ENCODE data around the gene LTB4R.

LTB4R gene

GRCh38 chr14:24290746-24291145 lies 20.6 kb upstream of the LTB4R start:
- Histone ChIP-seq H3K4me2 (ENCODE audit: low read length) (no peak overlapping the region), H3K36me3 (ENCODE audit: control insufficient read depth in 1 of 2, insufficient read depth in 2 of 2, low read length in 2 of 2) (peaks cover 32 to 39% of the 10 kb centered on the region in 2 experiments), H3K23ac (ENCODE audit: low read length) (no peak overlapping the region), H2BK5ac (ENCODE audit: low read depth, low read length, poor library complexity) (no peak overlapping the region), H3K4me1 (ENCODE audit: control insufficient read depth in 1 of 2, insufficient read depth in 2 of 2, low read length in 2 of 2) (no peaks in the 10 kb centered on the region), H3K4me3 (ENCODE audit: low read depth, low read length) (no peak overlapping the region), H3K79me2 (ENCODE audit: control insufficient read depth, insufficient read depth, low read length, poor library complexity) (no peaks in the 10 kb centered on the region), H4K12ac (ENCODE audit: low read depth, low read length) (peak overlapping the region; percentile 38), H4K91ac (ENCODE audit: low read depth, low read length) (no peak overlapping the region), H4K8ac (ENCODE audit: low read depth, low read length) (no peak overlapping the region), H2BK120ac (ENCODE audit: insufficient read depth, low read length, poor library complexity) (no peak overlapping the region), H3K14ac (ENCODE audit: low read length) (no peak overlapping the region), H3K9ac (ENCODE audit: low read length) (no peak overlapping the region), H3K9me3 (ENCODE audit: insufficient read depth, low read depth, low read length) (no peaks in the 10 kb centered on the region), H2AK5ac (ENCODE audit: low read length) (no peak overlapping the region), H3K18ac (ENCODE audit: low read length) (no peak overlapping the region), H3K27me3 (ENCODE audit: insufficient read depth, low read length) (no peaks in the 10 kb centered on the region), H2AFZ (ENCODE audit: insufficient read depth, low read length, poor library complexity) (no peak overlapping the region), H2BK12ac (ENCODE audit: low read length) (no peak overlapping the region), H3K4ac (ENCODE audit: low read depth, low read length) (no peak overlapping the region), H3K27ac (ENCODE audit: low read depth, low read length) (no peak overlapping the region), H3K79me1 (ENCODE audit: low read length) (no peaks in the 10 kb centered on the region)
- no CpG with 5 or more reads among the region's 9 CpGs for WGBS (ENCODE audit: extremely low coverage, insufficient coverage, insufficient read length)
- DNase-seq = no peak

- no peak overlapping the region for H3K4ac ChIP-seq (ENCODE audit: low read depth, low read length)
- H3K23ac ChIP-seq (ENCODE audit: low read length) = no peak overlapping the region
- no peak overlapping the region for H3K9ac ChIP-seq (ENCODE audit: low read length)
- no peak overlapping the region for H2AK5ac ChIP-seq (ENCODE audit: low read length)
- no peak overlapping the region for H4K12ac ChIP-seq (ENCODE audit: low read depth, low read length)
- peaks cover 38 to 46% of the 10 kb centered on the region in 2 experiments for H3K36me3 ChIP-seq (ENCODE audit: control insufficient read depth in 1 of 2, insufficient read depth in 2 of 2, low read length in 2 of 2)
- H3K79me1 ChIP-seq (ENCODE audit: low read length) = no peaks in the 10 kb centered on the region
- no peak overlapping the region for H3K14ac ChIP-seq (ENCODE audit: low read length)
- H4K8ac ChIP-seq (ENCODE audit: low read depth, low read length) = no peak overlapping the region
- WGBS (ENCODE audit: extremely low coverage, insufficient coverage, insufficient read length) = no CpG with 5 or more reads among the region's 3 CpGs
- H4K91ac ChIP-seq (ENCODE audit: low read depth, low read length) = no peak overlapping the region
- H3K27me3 ChIP-seq (ENCODE audit: insufficient read depth, low read length) = no peaks in the 10 kb centered on the region
- no peak overlapping the region for H2BK12ac ChIP-seq (ENCODE audit: low read length)
- no peak overlapping the region for H3K4me2 ChIP-seq (ENCODE audit: low read length)
- H2BK5ac ChIP-seq (ENCODE audit: low read depth, low read length, poor library complexity) = no peak overlapping the region
- no peak overlapping the region for H2BK120ac ChIP-seq (ENCODE audit: insufficient read depth, low read length, poor library complexity)
- H3K27ac ChIP-seq (ENCODE audit: low read depth, low read length) = no peak overlapping the region
- no peak for DNase-seq
- no peaks in the 10 kb centered on the region for H3K9me3 ChIP-seq (ENCODE audit: insufficient read depth, low read depth, low read length)
- H3K4me1 ChIP-seq (ENCODE audit: control insufficient read depth in 1 of 2, insufficient read depth in 2 of 2, low read length in 2 of 2) = peaks cover under 1 to 2% of the 10 kb centered on the region in 2 experiments
- no peaks in the 10 kb centered on the region for H3K79me2 ChIP-seq (ENCODE audit: control insufficient read depth, insufficient read depth, low read length, poor library complexity)
- H3K4me3 ChIP-seq (ENCODE audit: low read depth, low read length) = no peak overlapping the region
- H3K18ac ChIP-seq (ENCODE audit: low read length) = no peak overlapping the region
- H2AFZ ChIP-seq (ENCODE audit: insufficient read depth, low read length, poor library complexity) = no peak overlapping the region
These were observed 19.7 kb upstream of the LTB4R start for GRCh38 chr14:24291446-24292117.

GRCh38 chr14:24292118-24292807 lies 19.0 kb upstream of the LTB4R start:
- Histone ChIP-seq H2BK12ac (ENCODE audit: low read length) (no peak overlapping the region), H3K27me3 (ENCODE audit: insufficient read depth, low read length) (no peaks in the 10 kb centered on the region), H3K18ac (ENCODE audit: low read length) (no peak overlapping the region), H3K4me3 (ENCODE audit: low read depth, low read length) (no peak overlapping the region), H3K4me2 (ENCODE audit: low read length) (no peak overlapping the region), H3K4me1 (ENCODE audit: control insufficient read depth in 1 of 2, insufficient read depth in 2 of 2, low read length in 2 of 2) (peaks cover 2 to 3% of the 10 kb centered on the region in 2 experiments), H3K36me3 (ENCODE audit: control insufficient read depth in 1 of 2, insufficient read depth in 2 of 2, low read length in 2 of 2) (peaks cover 39 to 46% of the 10 kb centered on the region in 2 experiments), H3K9me3 (ENCODE audit: insufficient read depth, low read depth, low read length) (no peaks in the 10 kb centered on the region), H3K4ac (ENCODE audit: low read depth, low read length) (no peak overlapping the region), H3K23ac (ENCODE audit: low read length) (no peak overlapping the region), H3K9ac (ENCODE audit: low read length) (no peak overlapping the region), H3K79me1 (ENCODE audit: low read length) (no peaks in the 10 kb centered on the region), H4K8ac (ENCODE audit: low read depth, low read length) (no peak overlapping the region), H2AK5ac (ENCODE audit: low read length) (no peak overlapping the region), H3K14ac (ENCODE audit: low read length) (no peak overlapping the region), H2BK120ac (ENCODE audit: insufficient read depth, low read length, poor library complexity) (no peak overlapping the region), H3K79me2 (ENCODE audit: control insufficient read depth, insufficient read depth, low read length, poor library complexity) (no peaks in the 10 kb centered on the region), H2BK5ac (ENCODE audit: low read depth, low read length, poor library complexity) (no peak overlapping the region), H4K91ac (ENCODE audit: low read depth, low read length) (no peak overlapping the region), H3K27ac (ENCODE audit: low read depth, low read length) (no peak overlapping the region), H2AFZ (ENCODE audit: insufficient read depth, low read length, poor library complexity) (no peak overlapping the region), H4K12ac (ENCODE audit: low read depth, low read length) (no peak overlapping the region)
- no peak for DNase-seq
- no CpG with 5 or more reads among the region's 11 CpGs for WGBS (ENCODE audit: extremely low coverage, insufficient coverage, insufficient read length)

- H2BK120ac ChIP-seq (ENCODE audit: insufficient read depth, low read length, poor library complexity) = no peak overlapping the region
- no peak for DNase-seq
These were observed 17.8 kb upstream of the LTB4R start for GRCh38 chr14:24293525-24293924.

More at GRCh38 chr14:24293525-24293924, 17.8 kb upstream of the LTB4R start:
- Histone ChIP-seq H3K4me1 (ENCODE audit: control insufficient read depth in 1 of 2, insufficient read depth in 2 of 2, low read length in 2 of 2) (peaks cover 2 to 3% of the 10 kb centered on the region in 2 experiments), H3K23ac (ENCODE audit: low read length) (no peak overlapping the region), H2AK5ac (ENCODE audit: low read length) (no peak overlapping the region), H3K27me3 (ENCODE audit: insufficient read depth, low read length) (no peaks in the 10 kb centered on the region), H3K9ac (ENCODE audit: low read length) (no peak overlapping the region), H3K14ac (ENCODE audit: low read length) (no peak overlapping the region), H3K4me2 (ENCODE audit: low read length) (no peak overlapping the region), H3K27ac (ENCODE audit: low read depth, low read length) (no peak overlapping the region), H4K8ac (ENCODE audit: low read depth, low read length) (no peak overlapping the region), H2AFZ (ENCODE audit: insufficient read depth, low read length, poor library complexity) (no peak overlapping the region), H3K79me1 (ENCODE audit: low read length) (no peaks in the 10 kb centered on the region), H4K12ac (ENCODE audit: low read depth, low read length) (no peak overlapping the region), H3K79me2 (ENCODE audit: control insufficient read depth, insufficient read depth, low read length, poor library complexity) (no peaks in the 10 kb centered on the region), H3K4ac (ENCODE audit: low read depth, low read length) (no peak overlapping the region), H2BK5ac (ENCODE audit: low read depth, low read length, poor library complexity) (no peak overlapping the region), H3K4me3 (ENCODE audit: low read depth, low read length) (no peak overlapping the region), H3K9me3 (ENCODE audit: insufficient read depth, low read depth, low read length) (no peaks in the 10 kb centered on the region), H3K18ac (ENCODE audit: low read length) (no peak overlapping the region), H3K36me3 (ENCODE audit: control insufficient read depth in 1 of 2, insufficient read depth in 2 of 2, low read length in 2 of 2) (peaks cover 39 to 46% of the 10 kb centered on the region in 2 experiments), H4K91ac (ENCODE audit: low read depth, low read length) (no peak overlapping the region), H2BK12ac (ENCODE audit: low read length) (no peak overlapping the region)
- WGBS (ENCODE audit: extremely low coverage, insufficient coverage, insufficient read length) = no CpG with 5 or more reads among the region's 2 CpGs
